ENCODE data around the gene GALNT10.
"Not testable (repeated sequence)": the region's sequence is repeated elsewhere in the genome, so short reads cannot be mapped to it uniquely, and the experiment has no call there.

Gene GALNT10

DNA sequence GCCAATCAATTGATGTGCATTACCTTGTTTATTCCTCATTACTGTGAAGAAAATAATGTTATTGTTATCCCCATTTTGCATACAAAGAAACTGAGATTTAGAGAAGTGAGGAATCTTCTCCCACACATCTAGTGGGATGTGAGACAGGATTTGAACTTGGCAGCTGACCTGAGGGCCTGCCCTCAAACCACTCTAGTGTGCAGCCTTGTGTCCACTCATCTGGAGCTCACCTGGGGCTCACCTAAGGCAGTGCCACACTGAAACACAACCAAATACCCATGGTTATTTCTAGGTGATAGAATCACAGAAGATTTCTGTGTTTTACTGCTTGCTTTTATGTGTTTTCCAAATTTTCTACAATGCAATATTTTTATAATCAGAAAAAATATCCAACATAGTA lies 160.6 kb downstream of the GALNT10 start:
- H3K27me3 ChIP-seq (ENCODE audit: control insufficient read depth in 1 of 2, insufficient read depth in 2 of 2, low read length in 2 of 2): no peaks in the 10 kb centered on the region
- no peak overlapping the region for H3K27ac ChIP-seq (ENCODE audit: low read depth, low read length)
- H3K9me3 ChIP-seq (ENCODE audit: low read length): no peaks in the 10 kb centered on the region
- H3K4me1 ChIP-seq (ENCODE audit: insufficient read depth, low read length): peaks cover 8% of the 10 kb centered on the region
- no peak overlapping the region for H3K4me3 ChIP-seq (ENCODE audit: low read depth in 1 of 2, low read length in 2 of 2)
- no peak overlapping the region for H3K9ac ChIP-seq (ENCODE audit: low read length)
- H3K36me3 ChIP-seq (ENCODE audit: insufficient read depth, low read length): no peaks in the 10 kb centered on the region

DNA sequence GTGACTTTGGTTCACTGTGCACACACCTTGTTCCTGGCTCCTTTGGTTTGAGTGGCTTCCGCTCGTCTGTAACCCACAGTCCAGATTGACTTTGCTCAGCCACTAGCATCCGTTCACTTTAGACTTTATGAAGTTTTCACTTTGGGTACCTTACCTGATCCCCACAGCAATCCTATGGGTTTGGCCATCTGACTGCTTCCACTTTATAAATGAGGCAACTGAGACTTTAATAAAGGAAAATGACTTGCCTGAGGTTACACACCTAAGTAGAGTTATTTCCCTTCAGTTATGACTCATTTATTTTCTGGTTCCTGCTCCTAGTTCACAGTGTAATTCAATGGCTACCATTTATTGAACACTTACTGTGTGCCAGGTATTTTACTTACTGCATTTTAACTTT lies 161.0 kb downstream of the GALNT10 start:
- H3K27me3 ChIP-seq (ENCODE audit: control insufficient read depth in 1 of 2, insufficient read depth in 2 of 2, low read length in 2 of 2): no peaks in the 10 kb centered on the region
- no peaks in the 10 kb centered on the region for H3K9me3 ChIP-seq (ENCODE audit: low read length)
- no peak overlapping the region for H3K27ac ChIP-seq (ENCODE audit: low read depth, low read length)
- H3K36me3 ChIP-seq (ENCODE audit: insufficient read depth, low read length): no peaks in the 10 kb centered on the region
- H3K4me3 ChIP-seq (ENCODE audit: low read depth in 1 of 2, low read length in 2 of 2): no peak overlapping the region
- H3K4me1 ChIP-seq (ENCODE audit: insufficient read depth, low read length): peaks cover 3% of the 10 kb centered on the region
- no peak overlapping the region for H3K9ac ChIP-seq (ENCODE audit: low read length)

DNA sequence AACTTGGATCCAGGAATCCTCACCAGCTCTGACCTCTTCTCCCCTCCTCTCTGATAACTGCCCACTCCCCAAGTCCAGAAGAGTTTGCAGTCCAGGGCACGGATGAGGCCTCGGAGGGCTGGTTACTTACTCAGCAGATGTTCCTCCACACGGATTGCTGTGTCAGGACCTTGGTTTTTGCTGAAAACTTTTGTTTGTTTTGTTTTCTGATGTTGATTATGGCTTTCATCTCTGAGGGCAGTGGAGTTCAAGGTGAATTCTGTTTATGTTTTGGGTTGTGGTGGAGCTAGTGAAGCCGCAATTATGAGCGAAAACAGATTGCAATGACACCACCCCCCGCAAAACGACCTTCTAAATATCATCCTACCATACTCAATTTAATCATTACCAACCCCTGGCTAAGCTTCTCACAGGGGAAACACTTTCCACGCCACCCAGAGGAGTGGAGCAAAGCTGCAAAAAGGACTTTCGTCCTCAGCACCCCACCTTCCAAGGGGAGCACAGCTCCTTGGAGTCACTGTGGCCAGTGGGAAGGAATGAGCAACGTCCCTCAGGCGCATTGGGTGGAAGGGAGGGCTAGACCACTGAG lies 162.5 kb downstream of the GALNT10 start:
- H3K27ac ChIP-seq (ENCODE audit: low read depth, low read length): no peak overlapping the region
- H3K4me3 ChIP-seq (ENCODE audit: low read depth in 1 of 2, low read length in 2 of 2): no peak overlapping the region
- no peaks in the 10 kb centered on the region for H3K27me3 ChIP-seq (ENCODE audit: control insufficient read depth in 1 of 2, insufficient read depth in 2 of 2, low read length in 2 of 2)
- no peaks in the 10 kb centered on the region for H3K36me3 ChIP-seq (ENCODE audit: insufficient read depth, low read length)
- no peaks in the 10 kb centered on the region for H3K4me1 ChIP-seq (ENCODE audit: insufficient read depth, low read length)
- no peaks in the 10 kb centered on the region for H3K9me3 ChIP-seq (ENCODE audit: low read length)
- H3K9ac ChIP-seq (ENCODE audit: low read length): no peak overlapping the region

GRCh38 chr5:154355129-154355611 lies 164.6 kb downstream of the GALNT10 start:
- H3K9me3 ChIP-seq (ENCODE audit: low read length): no peaks in the 10 kb centered on the region
- H3K9ac ChIP-seq (ENCODE audit: low read length): no peak overlapping the region
- H3K4me3 ChIP-seq (ENCODE audit: low read depth in 1 of 2, low read length in 2 of 2): no peak overlapping the region
- H3K36me3 ChIP-seq (ENCODE audit: insufficient read depth, low read length): no peaks in the 10 kb centered on the region
- no peak overlapping the region for H3K27ac ChIP-seq (ENCODE audit: low read depth, low read length)
- H3K4me1 ChIP-seq (ENCODE audit: insufficient read depth, low read length): peaks cover 7% of the 10 kb centered on the region
- H3K27me3 ChIP-seq (ENCODE audit: control insufficient read depth in 1 of 2, insufficient read depth in 2 of 2, low read length in 2 of 2): no peaks in the 10 kb centered on the region

DNA sequence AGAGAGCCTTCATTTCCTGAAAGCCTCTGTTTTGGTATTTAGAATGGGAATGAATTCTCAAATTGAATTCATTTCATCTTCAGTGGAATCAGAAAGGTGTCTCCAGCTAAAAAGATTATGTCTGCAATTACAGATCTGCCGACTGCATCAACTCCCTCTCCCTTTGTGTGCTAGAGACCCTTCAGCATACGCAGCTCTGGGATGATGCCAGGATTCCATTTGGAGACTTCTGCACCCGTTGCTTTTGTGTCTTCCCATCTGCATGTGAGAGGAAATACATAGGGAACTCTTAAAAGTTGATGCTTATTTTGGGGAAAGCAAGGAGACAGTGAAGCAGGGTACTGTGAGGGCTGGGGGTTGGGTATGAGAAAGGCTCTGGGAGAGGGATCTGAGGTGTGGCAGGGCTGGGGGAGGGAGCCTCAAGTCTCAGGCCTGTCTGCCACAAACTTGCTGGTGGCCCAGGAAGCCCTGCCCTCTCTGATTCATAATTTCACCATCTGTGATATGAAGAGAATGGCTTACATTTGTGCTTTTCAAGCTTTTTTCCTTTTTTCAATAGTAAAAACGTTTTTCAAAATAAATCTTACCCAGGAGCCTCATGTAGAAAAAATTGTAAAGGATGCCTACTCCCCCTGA lies 165.6 kb downstream of the GALNT10 start:
- Histone ChIP-seq H3K36me3 (ENCODE audit: insufficient read depth, low read length) (no peaks in the 10 kb centered on the region), H3K27me3 (ENCODE audit: control insufficient read depth in 1 of 2, insufficient read depth in 2 of 2, low read length in 2 of 2) (no peaks in the 10 kb centered on the region), H3K9me3 (ENCODE audit: low read length) (no peaks in the 10 kb centered on the region), H3K9ac (ENCODE audit: low read length) (no peak overlapping the region), H3K27ac (ENCODE audit: low read depth, low read length) (no peak overlapping the region), H3K4me3 (ENCODE audit: low read depth in 1 of 2, low read length in 2 of 2) (no peak overlapping the region), H3K4me1 (ENCODE audit: insufficient read depth, low read length) (peaks cover 7% of the 10 kb centered on the region)

GRCh38 chr5:154356958-154357357 lies 166.4 kb downstream of the GALNT10 start:
- Histone ChIP-seq H3K36me3 (ENCODE audit: insufficient read depth, low read length) (no peaks in the 10 kb centered on the region), H3K9me3 (ENCODE audit: low read length) (no peaks in the 10 kb centered on the region), H3K27me3 (ENCODE audit: control insufficient read depth in 1 of 2, insufficient read depth in 2 of 2, low read length in 2 of 2) (no peaks in the 10 kb centered on the region), H3K4me3 (ENCODE audit: low read depth in 1 of 2, low read length in 2 of 2) (no peak overlapping the region), H3K4me1 (ENCODE audit: insufficient read depth, low read length) (peaks cover 7% of the 10 kb centered on the region), H3K9ac (ENCODE audit: low read length) (no peak overlapping the region), H3K27ac (ENCODE audit: low read depth, low read length) (no peak overlapping the region)

GRCh38 chr5:154358516-154359220 lies 168.1 kb downstream of the GALNT10 start:
- Histone ChIP-seq H3K4me1 (ENCODE audit: insufficient read depth, low read length) (peaks cover 7% of the 10 kb centered on the region), H3K36me3 (ENCODE audit: insufficient read depth, low read length) (no peaks in the 10 kb centered on the region), H3K9ac (ENCODE audit: low read length) (no peak overlapping the region), H3K4me3 (ENCODE audit: low read depth in 1 of 2, low read length in 2 of 2) (no peak overlapping the region), H3K27ac (ENCODE audit: low read depth, low read length) (no peak overlapping the region), H3K9me3 (ENCODE audit: low read length) (no peaks in the 10 kb centered on the region), H3K27me3 (ENCODE audit: control insufficient read depth in 1 of 2, insufficient read depth in 2 of 2, low read length in 2 of 2) (no peaks in the 10 kb centered on the region)

DNA sequence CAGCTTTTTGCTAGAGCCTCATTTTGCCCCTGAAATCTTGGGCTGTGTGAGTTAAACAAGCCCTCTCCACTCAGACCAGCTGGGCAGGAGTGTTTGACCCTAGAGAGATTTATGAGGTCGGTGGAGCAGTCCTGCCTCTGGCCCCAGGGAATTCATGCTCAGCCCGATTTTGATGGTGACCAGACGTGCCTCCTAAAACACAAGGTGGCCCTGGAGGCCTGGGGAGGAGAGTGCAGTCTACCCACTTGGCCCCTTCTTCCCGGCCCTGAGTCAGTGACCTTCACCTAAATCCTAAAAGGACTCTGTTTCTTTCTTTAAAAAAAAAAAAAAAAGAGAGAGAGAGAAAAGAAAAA lies 168.7 kb downstream of the GALNT10 start:
- no peak overlapping the region for H3K4me3 ChIP-seq (ENCODE audit: low read depth in 1 of 2, low read length in 2 of 2)
- no peaks in the 10 kb centered on the region for H3K27me3 ChIP-seq (ENCODE audit: control insufficient read depth in 1 of 2, insufficient read depth in 2 of 2, low read length in 2 of 2)
- no peak overlapping the region for H3K9ac ChIP-seq (ENCODE audit: low read length)
- H3K4me1 ChIP-seq (ENCODE audit: insufficient read depth, low read length): peaks cover 7% of the 10 kb centered on the region
- H3K36me3 ChIP-seq (ENCODE audit: insufficient read depth, low read length): no peaks in the 10 kb centered on the region
- no peaks in the 10 kb centered on the region for H3K9me3 ChIP-seq (ENCODE audit: low read length)
- H3K27ac ChIP-seq (ENCODE audit: low read depth, low read length): no peak overlapping the region

DNA sequence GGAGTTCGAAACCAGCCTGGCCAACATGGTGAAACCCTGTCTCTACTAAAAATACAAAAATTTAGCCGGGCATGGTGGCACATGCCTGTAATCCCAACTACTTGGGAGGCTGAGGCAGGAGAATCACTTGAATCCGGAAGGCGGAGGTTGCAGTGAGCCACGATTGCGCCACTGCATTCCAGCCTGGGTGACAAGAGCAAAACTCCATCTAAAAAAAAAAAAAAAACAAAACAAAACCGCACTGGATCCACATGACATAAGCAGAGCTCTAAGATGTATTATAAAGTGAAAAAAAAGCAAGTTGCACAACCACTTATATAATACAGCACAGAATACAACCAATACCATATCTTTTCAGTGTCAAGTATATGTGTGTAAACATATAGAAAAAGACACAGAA lies 169.7 kb downstream of the GALNT10 start:
- not testable (repeated sequence) for H3K27ac ChIP-seq (ENCODE audit: low read depth, low read length); H3K9ac ChIP-seq (ENCODE audit: low read length); H3K9me3 ChIP-seq (ENCODE audit: low read length); H3K27me3 ChIP-seq (ENCODE audit: control insufficient read depth in 1 of 2, insufficient read depth in 2 of 2, low read length in 2 of 2); H3K4me3 ChIP-seq (ENCODE audit: low read depth in 1 of 2, low read length in 2 of 2); H3K36me3 ChIP-seq (ENCODE audit: insufficient read depth, low read length)
- H3K4me1 ChIP-seq (ENCODE audit: insufficient read depth, low read length): peaks cover 14% of the 10 kb centered on the region

DNA sequence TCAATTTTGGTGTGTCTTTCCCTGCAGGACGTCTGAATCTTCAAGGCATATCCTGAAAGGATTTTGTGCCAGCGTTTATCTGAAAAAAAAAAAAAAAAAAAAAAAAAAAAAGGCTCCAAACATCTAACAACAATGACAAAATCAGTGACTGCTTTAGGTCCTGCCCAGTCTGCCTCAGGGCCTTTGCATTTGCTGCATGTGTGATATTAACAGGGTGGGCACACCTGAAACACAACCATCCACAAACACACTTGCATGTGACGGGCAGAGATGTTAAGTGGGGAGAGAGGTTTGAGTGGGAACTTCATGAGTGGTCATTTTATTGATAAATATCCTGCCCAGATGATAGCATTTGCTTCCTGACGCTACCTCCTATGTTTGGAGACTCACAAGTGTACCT lies 172.9 kb downstream of the GALNT10 start:
- no peak overlapping the region for H3K9ac ChIP-seq (ENCODE audit: low read length)
- H3K27ac ChIP-seq (ENCODE audit: low read depth, low read length): no peak overlapping the region
- peaks cover 24% of the 10 kb centered on the region for H3K4me1 ChIP-seq (ENCODE audit: insufficient read depth, low read length)
- no peak overlapping the region for H3K4me3 ChIP-seq (ENCODE audit: low read depth in 1 of 2, low read length in 2 of 2)
- H3K27me3 ChIP-seq (ENCODE audit: control insufficient read depth in 1 of 2, insufficient read depth in 2 of 2, low read length in 2 of 2): no peaks in the 10 kb centered on the region
- H3K36me3 ChIP-seq (ENCODE audit: insufficient read depth, low read length): no peaks in the 10 kb centered on the region
- no peaks in the 10 kb centered on the region for H3K9me3 ChIP-seq (ENCODE audit: low read length)

- peaks cover 17% of the 10 kb centered on the region for H3K4me1 ChIP-seq (ENCODE audit: insufficient read depth, low read length)
- H3K36me3 ChIP-seq (ENCODE audit: insufficient read depth, low read length): no peaks in the 10 kb centered on the region
- H3K27ac ChIP-seq (ENCODE audit: low read depth, low read length): no peak overlapping the region
- no peak overlapping the region for H3K9ac ChIP-seq (ENCODE audit: low read length)
- no peak overlapping the region for H3K4me3 ChIP-seq (ENCODE audit: low read depth in 1 of 2, low read length in 2 of 2)
- no peaks in the 10 kb centered on the region for H3K27me3 ChIP-seq (ENCODE audit: control insufficient read depth in 1 of 2, insufficient read depth in 2 of 2, low read length in 2 of 2)
- H3K9me3 ChIP-seq (ENCODE audit: low read length): no peaks in the 10 kb centered on the region
Observed at GRCh38 chr5:154364771-154365170, 174.2 kb downstream of the GALNT10 start.

DNA sequence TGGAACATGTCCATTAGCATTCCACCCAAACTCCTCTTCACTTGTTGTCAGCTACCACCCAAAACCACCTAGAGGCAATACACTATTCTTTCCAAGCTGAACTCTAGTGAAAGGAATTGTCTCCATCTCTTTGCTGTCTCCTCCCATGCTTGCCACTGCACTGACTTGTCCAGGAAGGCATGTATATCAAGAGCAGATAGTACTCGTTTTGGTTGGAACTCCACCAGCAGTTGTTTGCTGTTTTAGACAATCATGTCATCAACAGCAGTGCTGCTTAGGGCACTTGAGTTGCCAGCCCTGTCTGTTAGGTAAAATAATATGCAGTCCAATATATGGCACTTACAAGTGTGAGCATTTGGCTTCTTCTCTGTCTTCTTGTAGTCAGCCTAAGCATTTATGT lies 175.3 kb downstream of the GALNT10 start:
- no peak overlapping the region for H3K9ac ChIP-seq (ENCODE audit: low read length)
- no peaks in the 10 kb centered on the region for H3K36me3 ChIP-seq (ENCODE audit: insufficient read depth, low read length)
- no peaks in the 10 kb centered on the region for H3K27me3 ChIP-seq (ENCODE audit: control insufficient read depth in 1 of 2, insufficient read depth in 2 of 2, low read length in 2 of 2)
- H3K27ac ChIP-seq (ENCODE audit: low read depth, low read length): no peak overlapping the region
- no peak overlapping the region for H3K4me3 ChIP-seq (ENCODE audit: low read depth in 1 of 2, low read length in 2 of 2)
- H3K4me1 ChIP-seq (ENCODE audit: insufficient read depth, low read length): peaks cover 27% of the 10 kb centered on the region
- H3K9me3 ChIP-seq (ENCODE audit: low read length): no peaks in the 10 kb centered on the region

Data from muscle layer of colon (tissue), 2 donors.